IPS-NIHi7 (cell line): Measurements from ENCODE around the gene PHC1.

Experiments used
- DNase-seq: peaks from one replicate; pipeline ENCODE4 v3.0.0; 2012; ENCODE audit warnings: mixed read lengths; ENCODE audit errors: extremely low spot score

Gene PHC1

GRCh38 chr12:8950221-8950527, 35.9 kb downstream of the PHC1 start:
- no peak for DNase-seq

- DNase-seq: no peak
Measured at GRCh38 chr12:8950702-8951478, 36.6 kb downstream of the PHC1 start.

GRCh38 chr12:8951744-8952143, 37.4 kb downstream of the PHC1 start:
- no peak for DNase-seq

- no peak for DNase-seq
Measured at GRCh38 chr12:8953773-8954402, 39.6 kb downstream of the PHC1 start.

- DNase-seq: no peak
Measured at GRCh38 chr12:8956073-8956472, 41.8 kb downstream of the PHC1 start.

- DNase-seq: no peak
Measured at GRCh38 chr12:8956772-8957171, 42.5 kb downstream of the PHC1 start.

- DNase-seq: no peak
Measured at GRCh38 chr12:8957561-8957960, 43.3 kb downstream of the PHC1 start.

- no peak for DNase-seq
Measured at GRCh38 chr12:8958066-8958465, 43.8 kb downstream of the PHC1 start.

GRCh38 chr12:8960176-8960575, 45.9 kb downstream of the PHC1 start:
- no peak for DNase-seq

GRCh38 chr12:8968761-8969160, 54.5 kb downstream of the PHC1 start:
- no peak for DNase-seq

GRCh38 chr12:8969861-8970411, 55.6 kb downstream of the PHC1 start:
- DNase-seq: no peak

GRCh38 chr12:8970432-8970831, 56.1 kb downstream of the PHC1 start:
- DNase-seq: no peak

GRCh38 chr12:8980137-8980536, 65.8 kb downstream of the PHC1 start:
- no peak for DNase-seq

- no peak for DNase-seq
Measured at GRCh38 chr12:8985213-8985754, 71.0 kb downstream of the PHC1 start.

- no peak for DNase-seq
Measured at GRCh38 chr12:8987163-8987562, 72.9 kb downstream of the PHC1 start.

- DNase-seq: no peak
Measured at GRCh38 chr12:8987685-8988084, 73.4 kb downstream of the PHC1 start.

GRCh38 chr12:8989413-8989812, 75.1 kb downstream of the PHC1 start, which contains the start of gene KLRG1:
Gene KLRG1 (plus strand): TSS chr12:8989546. CDS start chr12:8989636, 90 bp downstream.
- no peak for DNase-seq
